Measurements from ENCODE around the gene FHAD1. TPM values are rescaled to one million over a fixed set of nuclear protein-coding genes. Genes with fewer than 3 reads are reported as not detected.

Gene FHAD1
- total RNA-seq, 1 donor from 2014 or later = not detected

- TF ChIP-seq CTCF (IDR thresholded peaks at IDR 0.05) = no peak
- H3K27me3 Mint-ChIP-seq (ENCODE audit: low read depth) = peaks cover 3% of the 10 kb centered on the region
- H3K4me1 Mint-ChIP-seq (ENCODE audit: low read depth) = peaks cover 42% of the 10 kb centered on the region
- peak; percentile 27 for DNase-seq (ENCODE audit: low spot score)
- H3K27ac Mint-ChIP-seq (ENCODE audit: unreplicated experiment) = peak overlapping the region; percentile 42
- H3K36me3 Mint-ChIP-seq (ENCODE audit: low read depth) = no peaks in the 10 kb centered on the region
- peaks cover 12% of the 10 kb centered on the region for H3K9me3 Mint-ChIP-seq (ENCODE audit: low read depth)
- no peak overlapping the region for H3K4me3 Mint-ChIP-seq (ENCODE audit: unreplicated experiment)
These were observed 94.8 kb downstream of the FHAD1 start for GRCh38 chr1:15341634-15342407.

GRCh38 chr1:15342408-15342967, 95.5 kb downstream of the FHAD1 start:
- no peak for TF ChIP-seq CTCF (IDR thresholded peaks at IDR 0.05)
- H3K36me3 Mint-ChIP-seq (ENCODE audit: low read depth) = no peaks in the 10 kb centered on the region
- H3K9me3 Mint-ChIP-seq (ENCODE audit: low read depth) = peaks cover 12% of the 10 kb centered on the region
- no peak overlapping the region for H3K4me3 Mint-ChIP-seq (ENCODE audit: unreplicated experiment)
- DNase-seq (ENCODE audit: low spot score) = peak; percentile 10
- peaks cover 37% of the 10 kb centered on the region for H3K4me1 Mint-ChIP-seq (ENCODE audit: low read depth)
- peaks cover 3% of the 10 kb centered on the region for H3K27me3 Mint-ChIP-seq (ENCODE audit: low read depth)
- H3K27ac Mint-ChIP-seq (ENCODE audit: unreplicated experiment) = no peak overlapping the region

GRCh38 chr1:15343099-15343498, 96.1 kb downstream of the FHAD1 start:
- Mint-ChIP-seq H3K27me3 (ENCODE audit: low read depth) (peaks cover 3% of the 10 kb centered on the region), H3K9me3 (ENCODE audit: low read depth) (peaks cover 9% of the 10 kb centered on the region), H3K27ac (ENCODE audit: unreplicated experiment) (peak overlapping the region; percentile 30), H3K36me3 (ENCODE audit: low read depth) (no peaks in the 10 kb centered on the region), H3K4me1 (ENCODE audit: low read depth) (peaks cover 31% of the 10 kb centered on the region), H3K4me3 (ENCODE audit: unreplicated experiment) (no peak overlapping the region)
- no peak for TF ChIP-seq CTCF (IDR thresholded peaks at IDR 0.05)
- DNase-seq (ENCODE audit: low spot score) = peak; percentile 36

- Mint-ChIP-seq H3K27me3 (ENCODE audit: low read depth) (peaks cover 3% of the 10 kb centered on the region), H3K4me1 (ENCODE audit: low read depth) (peaks cover 24% of the 10 kb centered on the region), H3K27ac (ENCODE audit: unreplicated experiment) (no peak overlapping the region), H3K36me3 (ENCODE audit: low read depth) (no peaks in the 10 kb centered on the region), H3K9me3 (ENCODE audit: low read depth) (peaks cover 3% of the 10 kb centered on the region), H3K4me3 (ENCODE audit: unreplicated experiment) (no peak overlapping the region)
- DNase-seq (ENCODE audit: low spot score) = peak; percentile 28
- TF ChIP-seq CTCF (IDR thresholded peaks at IDR 0.05) = no peak
These were observed 96.7 kb downstream of the FHAD1 start for GRCh38 chr1:15343729-15344128.

- peaks cover 24% of the 10 kb centered on the region for H3K4me1 Mint-ChIP-seq (ENCODE audit: low read depth)
- no peak overlapping the region for H3K27ac Mint-ChIP-seq (ENCODE audit: unreplicated experiment)
- no peak for TF ChIP-seq CTCF (IDR thresholded peaks at IDR 0.05)
- H3K36me3 Mint-ChIP-seq (ENCODE audit: low read depth) = no peaks in the 10 kb centered on the region
- no peak overlapping the region for H3K4me3 Mint-ChIP-seq (ENCODE audit: unreplicated experiment)
- peaks cover 3% of the 10 kb centered on the region for H3K27me3 Mint-ChIP-seq (ENCODE audit: low read depth)
- peaks cover 3% of the 10 kb centered on the region for H3K9me3 Mint-ChIP-seq (ENCODE audit: low read depth)
- DNase-seq (ENCODE audit: low spot score) = peak; percentile 6
These were observed 97.4 kb downstream of the FHAD1 start for GRCh38 chr1:15344380-15344779.
